NOMO-1 (cell line): ENCODE results near the gene EEF1AKMT4.

ENCODE experiments used
- DNase-seq, 2 experiments: peaks; one replicate each; lab custom pipeline; 2025; ENCODE audit not compliant: unreplicated experiment in 2 of 2; lab: John Stamatoyannopoulos, UW

Gene EEF1AKMT4

DNA sequence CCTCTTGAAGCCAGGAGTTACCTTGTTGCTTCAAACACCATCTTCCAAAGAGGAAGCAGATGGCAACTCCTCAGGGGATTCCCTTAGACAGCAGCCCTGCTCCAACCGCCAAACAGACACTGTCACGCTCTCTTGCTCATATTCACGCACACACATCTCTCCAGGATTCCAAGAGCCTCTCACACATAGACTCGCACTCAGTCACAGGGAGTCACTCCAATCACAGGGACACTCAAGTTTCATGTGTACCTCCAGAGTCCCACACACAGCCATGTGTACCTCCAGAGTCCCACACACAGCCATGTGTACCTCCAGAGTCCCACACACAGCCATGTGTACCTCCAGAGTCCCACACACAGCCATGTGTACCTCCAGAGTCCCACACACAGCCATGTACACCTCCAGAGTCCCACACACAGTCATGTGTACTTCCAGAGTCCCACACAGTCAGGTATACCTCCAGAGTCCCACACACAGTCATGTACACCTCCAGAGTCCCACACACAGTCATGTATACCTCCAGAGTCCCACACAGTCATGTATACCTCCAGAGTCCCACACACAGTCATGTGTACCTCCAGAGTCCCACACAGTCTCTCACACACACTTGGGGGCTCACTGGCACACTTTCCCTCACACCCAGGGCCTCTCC is 14.0 kb upstream of the EEF1AKMT4 start:
- DNase-seq: no peak

DNA sequence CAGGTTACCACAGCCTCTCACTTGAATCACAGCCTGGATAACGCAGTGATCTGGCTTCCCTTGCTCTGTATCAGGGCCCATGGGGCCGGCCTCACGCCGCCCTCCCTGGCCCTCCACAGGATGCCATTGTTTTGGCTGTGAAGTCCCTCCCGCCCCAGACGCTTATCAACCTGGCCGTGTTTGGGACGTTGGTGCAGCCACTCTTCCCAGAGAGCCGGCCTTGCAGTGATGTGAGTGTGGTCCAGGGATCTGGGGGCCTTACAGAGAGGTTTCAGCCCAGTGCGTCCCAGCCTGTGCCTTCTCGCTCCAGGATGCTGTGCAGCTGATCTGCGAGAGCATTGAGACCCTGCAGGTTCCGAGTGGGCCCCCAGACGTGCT is 13.4 kb upstream of the EEF1AKMT4 start:
- DNase-seq: no peak

GRCh38 chr3:184236636-184237035 is 12.8 kb upstream of the EEF1AKMT4 start:
- no peak for DNase-seq

GRCh38 chr3:184237211-184237610 is 12.3 kb upstream of the EEF1AKMT4 start:
- no peak for DNase-seq

DNA sequence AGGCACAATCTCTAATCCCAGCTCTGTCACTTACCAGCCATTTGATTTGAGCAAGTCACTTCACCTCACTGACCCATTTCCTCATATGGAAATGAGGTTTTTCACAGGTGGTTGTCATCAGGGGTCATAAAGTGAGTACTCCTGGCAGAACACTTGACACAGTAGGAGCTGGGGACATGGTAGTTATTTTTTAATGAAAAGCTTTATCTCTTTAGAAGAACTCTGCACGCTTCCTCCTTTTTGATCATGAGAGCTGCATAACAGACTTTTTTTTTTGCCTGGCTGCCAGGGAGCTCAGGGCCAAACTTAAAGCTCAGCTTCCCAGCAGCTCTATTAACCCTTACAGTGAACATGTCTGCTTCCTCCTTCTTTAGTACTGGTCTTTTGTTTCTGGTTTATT is 11.7 kb upstream of the EEF1AKMT4 start:
- DNase-seq: no peak

- DNase-seq: no peak
Measured at GRCh38 chr3:184238246-184238818, 11.1 kb upstream of the EEF1AKMT4 start.

- DNase-seq: no peak
Measured at GRCh38 chr3:184239221-184239620, 10.3 kb upstream of the EEF1AKMT4 start.

DNA sequence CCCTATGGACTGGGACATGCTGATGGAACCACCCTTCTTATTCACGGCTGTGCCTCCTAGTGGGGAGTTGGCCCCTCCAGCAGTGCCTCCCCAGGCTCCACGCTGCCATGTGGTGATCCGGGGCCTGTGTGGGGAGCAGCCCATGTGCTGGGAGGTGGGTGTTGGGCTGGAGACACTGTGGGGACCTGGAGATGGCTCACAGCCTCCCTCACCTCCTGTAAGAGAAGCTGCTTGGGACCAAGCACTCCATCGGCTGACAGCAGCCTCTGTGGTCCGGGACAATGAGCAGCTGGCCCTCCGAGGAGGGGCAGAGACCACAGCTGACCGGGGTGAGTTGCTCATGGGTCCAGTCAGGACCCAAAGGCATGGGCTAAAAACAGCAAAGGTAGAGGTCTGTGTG is 9.8 kb upstream of the EEF1AKMT4 start:
- no peak for DNase-seq

DNA sequence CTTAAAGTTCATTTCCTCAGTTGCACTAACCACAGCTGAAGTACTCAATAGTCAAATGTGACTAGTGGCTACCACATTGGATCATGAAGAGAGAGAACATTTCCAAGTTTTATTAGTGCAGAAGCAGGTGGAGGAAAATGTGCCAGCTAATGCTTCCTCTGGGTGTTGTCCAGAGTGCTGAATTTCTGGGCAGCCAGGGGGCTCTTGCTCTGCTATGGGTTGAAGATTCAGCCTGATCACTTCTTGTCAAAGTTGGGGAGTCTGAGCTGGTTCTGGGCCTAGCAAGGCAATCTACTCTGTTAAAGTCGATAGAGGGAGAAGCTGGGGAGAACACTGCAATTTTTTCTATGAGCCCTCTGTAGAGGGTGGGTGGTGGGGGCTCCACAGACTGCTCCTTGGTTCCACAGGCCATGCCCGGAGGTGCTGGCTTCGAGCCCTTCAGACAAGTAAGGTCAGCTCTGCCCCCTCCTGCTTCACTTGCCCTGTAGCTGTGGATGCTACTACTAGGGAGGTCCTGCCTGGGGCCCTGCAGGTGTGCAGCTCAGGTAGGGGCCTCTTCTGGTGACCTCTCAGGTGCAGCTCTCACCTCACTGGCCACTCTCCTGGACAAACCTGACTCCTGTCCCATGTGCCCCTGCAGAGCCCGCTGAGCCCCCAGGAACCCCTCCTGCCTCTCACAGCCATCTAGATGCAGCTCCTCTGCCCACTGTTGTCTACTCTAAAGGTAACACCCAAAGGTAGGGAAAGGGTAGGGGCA is 8.9 kb upstream of the EEF1AKMT4 start:
- DNase-seq: peak in 1 of 2 experiments; percentile 45

DNA sequence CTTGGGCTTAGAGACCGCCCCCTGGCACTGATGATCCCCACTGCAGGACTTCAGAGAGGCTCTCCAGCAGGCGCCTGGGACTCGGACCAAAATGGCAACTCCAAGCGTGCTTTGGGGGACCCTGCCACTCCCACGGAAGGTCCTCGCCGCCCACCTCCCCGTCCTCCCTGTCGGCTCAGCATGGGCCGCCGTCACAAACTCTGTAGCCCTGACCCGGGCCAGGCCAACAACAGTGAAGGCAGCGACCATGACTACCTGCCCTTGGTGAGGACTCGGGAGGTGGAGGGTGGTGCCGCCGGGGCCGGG is 8.4 kb upstream of the EEF1AKMT4 start:
- DNase-seq: no peak

- no peak for DNase-seq
Measured at GRCh38 chr3:184241447-184242296, 7.8 kb upstream of the EEF1AKMT4 start.

GRCh38 chr3:184242297-184242685 is 7.2 kb upstream of the EEF1AKMT4 start:
- no peak for DNase-seq

- DNase-seq: peak; percentile 79 to 89
Measured at GRCh38 chr3:184248454-184249411, 739 bp upstream of the EEF1AKMT4 start, which contains the start of gene ALG3. Gene ALG3 (minus strand): TSS chr3:184248962. CDS start chr3:184248940, 22 bp downstream.

GRCh38 chr3:184250167-184250828 is 826 bp downstream of the EEF1AKMT4 start:
- DNase-seq: peak; percentile 95 to 96

DNA sequence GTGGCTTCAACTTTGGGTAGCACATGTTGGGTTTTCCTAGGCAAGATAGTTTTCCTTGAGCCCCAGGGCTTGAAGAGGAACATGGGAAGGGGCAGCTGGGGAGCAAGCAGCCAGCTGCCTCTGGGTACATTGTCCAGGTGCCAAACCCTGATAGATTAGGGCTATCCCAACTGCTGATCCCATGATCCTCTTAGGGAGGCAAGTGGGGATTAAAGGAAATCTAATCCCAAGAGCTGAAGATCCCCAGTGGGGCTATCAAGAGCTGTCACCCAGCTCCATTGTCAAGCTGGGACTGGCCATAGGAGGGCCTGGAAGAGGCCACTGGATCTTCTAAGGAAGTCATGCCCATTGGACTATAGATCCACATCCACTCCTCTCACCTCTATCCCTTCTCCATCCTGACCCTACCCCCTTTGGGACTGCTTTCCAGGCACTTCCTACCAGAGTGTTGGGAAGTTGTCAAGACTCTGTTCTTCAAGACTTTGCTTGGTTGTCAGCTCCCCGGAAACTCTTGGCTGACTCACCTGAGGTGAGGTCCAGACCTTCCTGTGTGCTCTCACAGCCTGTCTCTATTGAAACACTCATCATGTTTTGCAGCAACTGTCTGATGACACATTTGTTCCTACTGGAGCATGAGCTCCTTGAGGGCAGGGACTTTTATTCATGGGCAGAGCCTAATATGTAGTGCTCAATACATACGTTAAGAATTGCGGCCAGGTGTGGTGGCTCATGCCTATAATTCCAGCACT is 6.0 kb downstream of the EEF1AKMT4 start:
- no peak for DNase-seq

DNA sequence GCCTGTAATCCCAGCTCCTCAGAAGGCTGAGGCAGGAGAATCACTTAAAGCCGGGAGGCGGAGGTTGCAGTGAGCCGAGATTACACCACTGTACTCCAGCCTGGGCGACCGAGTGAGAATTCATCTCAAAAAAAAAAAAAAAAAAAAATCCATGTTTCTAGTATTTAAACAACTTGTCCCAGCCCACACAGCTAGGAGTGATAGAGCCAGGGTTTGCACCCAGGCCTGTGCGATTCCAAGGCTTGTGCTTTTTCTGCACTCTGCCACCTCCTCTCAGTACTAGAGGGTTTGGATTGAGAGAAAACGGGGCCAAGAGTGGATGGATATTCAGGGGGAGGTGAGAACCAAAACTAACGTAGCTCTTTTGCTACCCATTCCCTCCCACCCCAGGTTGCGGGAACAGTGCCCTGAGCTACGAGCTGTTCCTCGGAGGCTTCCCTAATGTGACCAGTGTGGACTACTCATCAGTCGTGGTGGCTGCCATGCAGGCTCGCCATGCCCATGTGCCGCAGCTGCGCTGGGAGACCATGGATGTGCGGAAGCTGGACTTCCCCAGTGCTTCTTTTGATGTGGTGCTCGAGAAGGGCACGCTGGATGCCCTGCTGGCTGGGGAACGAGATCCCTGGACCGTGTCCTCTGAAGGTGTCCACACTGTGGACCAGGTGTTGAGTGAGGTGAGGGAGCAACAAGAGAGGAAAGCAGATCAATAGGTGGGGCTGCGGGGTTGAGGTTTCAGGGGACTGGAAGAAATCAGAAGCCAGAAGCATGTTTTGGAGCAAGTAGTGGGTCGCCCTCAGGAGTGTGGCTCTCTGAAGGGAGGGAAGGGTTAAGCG is 7.8 kb downstream of the EEF1AKMT4 start:
- DNase-seq: no peak

DNA sequence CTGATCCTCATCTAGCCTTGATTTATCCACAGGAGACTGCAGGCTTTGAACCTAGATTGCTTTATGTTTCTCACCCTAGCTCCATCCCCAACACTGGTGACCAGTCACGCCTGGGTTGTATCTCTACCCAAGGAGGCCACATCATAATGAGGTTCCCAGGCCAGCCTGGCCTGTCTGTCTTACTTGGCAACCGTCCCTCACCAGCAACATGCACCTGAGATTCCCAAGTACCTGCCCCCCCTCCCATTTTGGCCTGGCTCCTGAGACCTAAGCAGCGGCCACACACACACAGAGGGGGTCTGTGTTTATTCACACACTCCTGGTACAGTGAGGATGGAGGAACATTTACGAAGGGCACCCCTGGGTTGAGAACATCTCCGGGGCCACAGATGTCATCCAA is 9.5 kb downstream of the EEF1AKMT4 start:
- DNase-seq: no peak

- DNase-seq: no peak
Measured at GRCh38 chr3:184259396-184259877, 10.0 kb downstream of the EEF1AKMT4 start.
